H1 (cell line): ENCODE data around the gene GRK7. TPM values are rescaled to one million over a fixed set of nuclear protein-coding genes. Genes with fewer than 3 reads are reported as not detected.

Source experiments
- CREB1 ChIP-seq: IDR thresholded peaks from 2 replicates; pipeline ENCODE4 v1.6.1; 2012; ENCODE audit warnings: inconsistent platforms
- EP300 ChIP-seq, 2 experiments: IDR thresholded peaks; 1 replicate in 1 of 2; 2 replicates in 1 of 2; pipeline ENCODE4 v1.6.1; 2011 to 2012; ENCODE audit warnings: low read depth in 2 of 2, low read length in 2 of 2, mild to moderate bottlenecking in 2 of 2, borderline replicate concordance in 1 of 2, inconsistent platforms in 1 of 2, moderate library complexity in 1 of 2
- KDM4A ChIP-seq: IDR thresholded peaks from one replicate; pipeline ENCODE4 v1.7.1; 2012; ENCODE audit warnings: low read depth, mild to moderate bottlenecking, moderate library complexity, low read length, inconsistent platforms; ENCODE audit not compliant: severe bottlenecking
- SIN3A ChIP-seq, 2 experiments: IDR thresholded peaks in 1 of 2; conservative IDR thresholded peaks in 1 of 2; 2 replicates each; pipeline ENCODE4 v1.6.1; 2011 to 2012; ENCODE audit warnings: low read length in 2 of 2, improper control_type of control experiment in 1 of 2, low read depth in 1 of 2, mild to moderate bottlenecking in 1 of 2
- polyA plus RNA-seq, 7 experiments: library from polyadenylated mRNA; depleted of rRNA in 3 of 7; stranded (reverse) in 5 of 7; unstranded in 2 of 7; fragments of >200 nt in 5 of 7; fragments of 200-250 nt in 2 of 7; gene quantifications; 1 replicate in 5 of 7; 2 replicates in 1 of 7; 4 replicates in 1 of 7; pipeline versions ENCODE4 v1.2.1 to v1.2.3, GENCODE V29; 2011 to 2013; ENCODE audit warnings: missing spikeins in 2 of 7, mixed read lengths in 2 of 7
- total RNA-seq: library from RNA; stranded (reverse); fragmentation: NEBNext Ultra II Directional; extraction: Animal tissue kit (Norgen Biotek cat#: 25700); gene quantifications from 2 replicates; pipeline ENCODE4 v1.2.1, GENCODE V29; 2021
- TF ChIP-seq, protein P1 (sequence below): IDR thresholded peaks from 2 replicates; pipeline ENCODE4 v1.6.1; 2011; ENCODE audit warnings: low read depth, mild to moderate bottlenecking, low read length; ENCODE audit not compliant: insufficient read depth

Gene GRK7
- total and polyA plus RNA-seq, 2 of the 8 experiments (the other 6 are each of a cell fraction or from before 2014, with no cell fraction given): not detected

DNA sequence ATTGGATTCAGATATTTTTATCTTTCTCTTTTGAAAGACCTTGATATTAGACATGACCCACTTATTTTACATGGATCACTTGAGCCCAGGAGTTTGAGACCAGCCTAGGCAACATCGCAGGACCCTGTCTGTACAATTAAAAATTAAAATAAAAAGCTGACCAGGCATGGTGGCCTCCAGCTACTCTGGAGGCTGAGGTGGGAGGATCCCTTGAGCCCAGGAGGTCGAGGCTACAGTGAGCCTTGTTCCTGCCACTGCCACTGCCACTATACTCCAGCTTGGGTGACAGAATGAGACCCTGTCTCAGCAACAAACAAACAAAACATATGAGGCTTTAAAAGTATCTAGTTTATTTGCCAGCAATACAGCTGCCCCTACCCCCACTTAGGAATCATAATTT, 23.5 kb upstream of the GRK7 start (continued):
- TF ChIP-seq, protein P1, sequence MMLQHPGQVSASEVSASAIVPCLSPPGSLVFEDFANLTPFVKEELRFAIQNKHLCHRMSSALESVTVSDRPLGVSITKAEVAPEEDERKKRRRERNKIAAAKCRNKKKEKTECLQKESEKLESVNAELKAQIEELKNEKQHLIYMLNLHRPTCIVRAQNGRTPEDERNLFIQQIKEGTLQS: no peak
- no peak for TF ChIP-seq EP300 (IDR thresholded peaks at IDR 0.05; ENCODE audit: borderline replicate concordance in 1 of 2, low read depth in 2 of 2, low read length in 2 of 2)
- no peak for TF ChIP-seq KDM4A
- no peak for TF ChIP-seq SIN3A (conservative IDR thresholded peaks at IDR 0.05 in 1 of 2, IDR thresholded peaks at IDR 0.05 in 1 of 2; ENCODE audit: low read depth in 1 of 2, low read length in 2 of 2)
- TF ChIP-seq CREB1: no peak
